ENCODE results near the gene PTGR3.

DNA sequence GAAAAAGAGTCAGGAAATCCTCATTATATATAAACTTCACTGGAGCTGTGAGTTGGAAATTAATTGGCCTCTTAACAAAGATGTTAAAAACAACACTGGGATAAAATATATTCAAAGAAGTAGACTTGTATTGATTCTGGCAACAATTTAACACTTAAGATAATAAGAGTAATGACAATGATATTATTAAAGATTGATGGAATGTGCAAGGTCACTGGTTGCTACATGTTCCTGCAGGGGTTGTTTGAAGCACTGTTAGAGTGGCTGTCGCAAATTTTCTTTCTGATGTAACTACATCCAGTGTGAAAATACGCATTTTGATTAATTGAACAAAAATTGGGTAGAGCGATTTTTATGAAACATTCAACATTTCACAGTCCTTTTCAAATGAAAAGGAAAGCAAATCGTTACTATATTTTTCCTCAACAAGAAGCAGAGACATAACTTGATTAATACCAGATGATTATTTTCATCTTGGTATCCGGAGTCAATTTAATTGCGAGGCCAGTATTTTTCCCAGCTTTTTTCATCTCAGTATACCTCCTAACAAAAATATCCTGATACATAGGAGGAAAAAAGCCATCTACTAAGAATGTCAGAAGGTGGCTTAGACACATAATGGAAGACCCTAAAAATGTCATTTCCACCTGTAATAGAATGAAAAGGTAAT lies 6.1 kb downstream of the PTGR3 start:
- no peak for TF ChIP-seq EZH2phosphoT487 (IDR thresholded peaks at IDR 0.05; ENCODE audit: borderline replicate concordance, low read length)
- TF ChIP-seq, protein P1, sequence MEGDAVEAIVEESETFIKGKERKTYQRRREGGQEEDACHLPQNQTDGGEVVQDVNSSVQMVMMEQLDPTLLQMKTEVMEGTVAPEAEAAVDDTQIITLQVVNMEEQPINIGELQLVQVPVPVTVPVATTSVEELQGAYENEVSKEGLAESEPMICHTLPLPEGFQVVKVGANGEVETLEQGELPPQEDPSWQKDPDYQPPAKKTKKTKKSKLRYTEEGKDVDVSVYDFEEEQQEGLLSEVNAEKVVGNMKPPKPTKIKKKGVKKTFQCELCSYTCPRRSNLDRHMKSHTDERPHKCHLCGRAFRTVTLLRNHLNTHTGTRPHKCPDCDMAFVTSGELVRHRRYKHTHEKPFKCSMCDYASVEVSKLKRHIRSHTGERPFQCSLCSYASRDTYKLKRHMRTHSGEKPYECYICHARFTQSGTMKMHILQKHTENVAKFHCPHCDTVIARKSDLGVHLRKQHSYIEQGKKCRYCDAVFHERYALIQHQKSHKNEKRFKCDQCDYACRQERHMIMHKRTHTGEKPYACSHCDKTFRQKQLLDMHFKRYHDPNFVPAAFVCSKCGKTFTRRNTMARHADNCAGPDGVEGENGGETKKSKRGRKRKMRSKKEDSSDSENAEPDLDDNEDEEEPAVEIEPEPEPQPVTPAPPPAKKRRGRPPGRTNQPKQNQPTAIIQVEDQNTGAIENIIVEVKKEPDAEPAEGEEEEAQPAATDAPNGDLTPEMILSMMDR (conservative IDR thresholded peaks at IDR 0.05; ENCODE audit: low read depth, low read length), result no peak
